HFFc6 (cell line): ENCODE results near the gene PTPN14. TPM values are rescaled to one million over a fixed set of nuclear protein-coding genes. Genes with fewer than 3 reads are reported as not detected.

Source experiments
- DNase-seq: peaks from one replicate; pipeline ENCODE4 v3.0.0-alpha.2; 2018
- H3K27ac Mint-ChIP-seq: 2 replicates; pipeline ENCODE4 v1.8.0; 2020; ENCODE audit warnings: mild to moderate bottlenecking, mixed read lengths
- H3K27me3 Mint-ChIP-seq: 2 replicates; pipeline ENCODE4 v1.8.0; 2021; ENCODE audit warnings: mild to moderate bottlenecking, moderate library complexity, mixed read lengths; ENCODE audit not compliant: insufficient read depth
- H3K36me3 Mint-ChIP-seq: 2 replicates; pipeline ENCODE4 v1.8.0; 2021; ENCODE audit warnings: low read depth, mixed read lengths
- H3K4me1 Mint-ChIP-seq: 2 replicates; pipeline ENCODE4 v1.8.0; 2020; ENCODE audit warnings: low read depth, mixed read lengths
- H3K4me3 Mint-ChIP-seq: 2 replicates; pipeline ENCODE4 v1.8.0; 2020; ENCODE audit warnings: mild to moderate bottlenecking, moderate library complexity, mixed read lengths
- H3K9me3 Mint-ChIP-seq: 2 replicates; pipeline ENCODE4 v1.8.0; 2020; ENCODE audit warnings: mild to moderate bottlenecking, mixed read lengths
- CTCF ChIP-seq: fragments of 200-600 bp; sonication (generic); IDR thresholded peaks from 2 replicates; pipeline ENCODE4 v1.5.0; 2021; ENCODE audit warnings: antibody characterized with exemption, mild to moderate bottlenecking
- total RNA-seq, 6 experiments: library from RNA; stranded (reverse); fragmentation: NEBNext Ultra II Directional; extraction: Animal tissue kit (Norgen Biotek cat#: 25700); gene quantifications; 2 replicates in 1 of 6; 3 replicates in 5 of 6; pipeline ENCODE4 v1.2.3, GENCODE V29; 2021

PTPN14 gene
- total RNA-seq, 6 experiments from 2014 or later, result 93.6 to 140 (median 106) TPM

- peaks cover 65% of the 10 kb centered on the region for H3K36me3 Mint-ChIP-seq
- DNase-seq, result no peak
- H3K27ac Mint-ChIP-seq, result peak overlapping the region; percentile 30; the same call in 1 of the 2 replicates
- H3K4me1 Mint-ChIP-seq, result peaks cover 79% of the 10 kb centered on the region
- peaks cover 4% of the 10 kb centered on the region for H3K27me3 Mint-ChIP-seq
- TF ChIP-seq CTCF, result no peak
- no peak overlapping the region for H3K4me3 Mint-ChIP-seq
- no peaks in the 10 kb centered on the region for H3K9me3 Mint-ChIP-seq
Measured at GRCh38 chr1:214391873-214392645, 159.3 kb downstream of the PTPN14 start.

GRCh38 chr1:214389734-214390133 is 161.7 kb downstream of the PTPN14 start:
- Mint-ChIP-seq H3K9me3 (no peaks in the 10 kb centered on the region), H3K27me3 (peaks cover 5% of the 10 kb centered on the region), H3K36me3 (peaks cover 54% of the 10 kb centered on the region), H3K4me1 (peaks cover 67% of the 10 kb centered on the region), H3K27ac (no peak overlapping the region; the same call in 1 of the 2 replicates), H3K4me3 (no peak overlapping the region)
- no peak for DNase-seq
- TF ChIP-seq CTCF, result no peak

- Mint-ChIP-seq H3K36me3 (peaks cover 44% of the 10 kb centered on the region), H3K27ac (peak overlapping the region; percentile 79), H3K4me1 (peaks cover 37% of the 10 kb centered on the region), H3K4me3 (no peak overlapping the region; the same call in 1 of the 2 replicates), H3K9me3 (no peaks in the 10 kb centered on the region), H3K27me3 (peaks cover 5% of the 10 kb centered on the region)
- no peak for TF ChIP-seq CTCF
- DNase-seq, result no peak
Measured at GRCh38 chr1:214386747-214387146, 164.7 kb downstream of the PTPN14 start.

GRCh38 chr1:214386333-214386732 is 165.1 kb downstream of the PTPN14 start:
- peaks cover 47% of the 10 kb centered on the region for H3K36me3 Mint-ChIP-seq
- H3K27me3 Mint-ChIP-seq, result peaks cover 5% of the 10 kb centered on the region
- no peaks in the 10 kb centered on the region for H3K9me3 Mint-ChIP-seq
- H3K4me3 Mint-ChIP-seq, result no peak overlapping the region
- TF ChIP-seq CTCF, result no peak
- peak overlapping the region; percentile 79; the same call in 1 of the 2 replicates for H3K27ac Mint-ChIP-seq
- peaks cover 40% of the 10 kb centered on the region for H3K4me1 Mint-ChIP-seq
- no peak for DNase-seq

GRCh38 chr1:214385428-214385827 is 166.0 kb downstream of the PTPN14 start:
- H3K27me3 Mint-ChIP-seq, result peaks cover 5% of the 10 kb centered on the region
- H3K27ac Mint-ChIP-seq, result 0 out of 2 replicates have a peak overlapping the region, but pooled peaks have one; percentile 1
- no peaks in the 10 kb centered on the region for H3K9me3 Mint-ChIP-seq
- peaks cover 52% of the 10 kb centered on the region for H3K36me3 Mint-ChIP-seq
- peaks cover 45% of the 10 kb centered on the region for H3K4me1 Mint-ChIP-seq
- TF ChIP-seq CTCF, result no peak
- no peak for DNase-seq
- H3K4me3 Mint-ChIP-seq, result no peak overlapping the region
